Activated effector memory CD4-positive, alpha-beta T cell treated with anti-CD3 and anti-CD28 coated beads, Interleukin-2, amount 50 U/mL, for 16 hours (primary cell): ENCODE measurements around the gene HERC2.
A peak's percentile ranks its signal among the peaks of the same experiment; 100 is the strongest.

Source experiments
- DNase-seq: peaks from one replicate; pipeline ENCODE4 v3.0.0-alpha.2; 2020

The HERC2 gene

DNA sequence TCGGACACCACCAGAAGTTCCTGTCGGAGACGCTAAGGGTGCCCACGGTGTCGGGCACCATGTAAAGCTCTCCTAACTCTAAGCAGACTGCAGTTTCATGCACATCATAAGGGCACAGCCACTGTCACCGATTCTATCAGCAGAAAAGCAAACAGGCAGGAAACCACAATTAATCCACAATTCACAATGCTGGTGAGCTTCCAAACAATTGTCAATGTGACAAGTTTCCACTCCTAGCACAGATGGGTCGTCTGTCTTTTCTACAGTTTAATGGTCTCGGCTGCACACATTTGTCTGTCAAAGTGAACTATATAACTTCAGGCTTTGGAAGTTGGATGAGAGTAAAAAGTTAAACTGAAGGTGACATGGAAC is 214.1 kb downstream of the HERC2 start:
- no peak for DNase-seq

DNA sequence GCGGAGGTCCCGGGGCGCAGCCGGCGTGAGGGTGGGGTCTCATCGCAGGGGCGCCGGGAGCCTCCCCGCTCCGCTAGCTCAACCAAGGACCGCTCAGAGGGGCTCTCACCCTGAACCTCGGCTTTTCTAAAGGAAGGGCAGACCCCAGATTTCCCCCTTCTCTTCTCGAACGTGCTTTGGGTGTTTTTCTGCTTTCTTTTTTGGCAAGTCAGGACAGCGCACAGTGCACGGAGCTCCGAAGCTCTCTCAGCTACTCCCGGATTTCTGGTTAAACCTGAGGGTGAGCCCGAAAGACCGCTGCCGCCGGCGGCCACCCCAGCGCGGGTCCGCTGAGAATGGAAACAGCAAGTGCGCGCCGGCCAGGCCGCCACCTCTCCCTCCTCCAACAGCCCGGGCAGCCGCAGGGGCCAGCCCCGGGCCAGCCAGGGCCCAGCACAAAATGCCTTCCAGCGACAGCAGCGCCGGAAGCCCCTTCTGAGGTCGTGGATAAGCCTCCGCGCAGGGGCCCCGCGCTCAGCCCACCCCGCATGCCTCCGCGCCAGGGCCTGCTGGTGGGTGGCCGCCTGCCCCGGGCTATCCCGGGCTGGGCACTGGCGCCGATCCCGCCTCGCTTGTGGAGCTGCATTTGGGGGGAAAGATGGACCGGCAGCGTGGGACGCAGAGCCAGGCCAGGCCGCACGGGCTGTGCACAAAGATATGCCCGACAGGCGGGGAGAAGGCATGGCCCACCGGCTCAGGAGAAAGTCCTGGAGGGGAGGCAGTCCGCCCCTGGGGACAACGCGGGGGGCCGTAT is 214.7 kb downstream of the HERC2 start:
- DNase-seq: no peak

DNA sequence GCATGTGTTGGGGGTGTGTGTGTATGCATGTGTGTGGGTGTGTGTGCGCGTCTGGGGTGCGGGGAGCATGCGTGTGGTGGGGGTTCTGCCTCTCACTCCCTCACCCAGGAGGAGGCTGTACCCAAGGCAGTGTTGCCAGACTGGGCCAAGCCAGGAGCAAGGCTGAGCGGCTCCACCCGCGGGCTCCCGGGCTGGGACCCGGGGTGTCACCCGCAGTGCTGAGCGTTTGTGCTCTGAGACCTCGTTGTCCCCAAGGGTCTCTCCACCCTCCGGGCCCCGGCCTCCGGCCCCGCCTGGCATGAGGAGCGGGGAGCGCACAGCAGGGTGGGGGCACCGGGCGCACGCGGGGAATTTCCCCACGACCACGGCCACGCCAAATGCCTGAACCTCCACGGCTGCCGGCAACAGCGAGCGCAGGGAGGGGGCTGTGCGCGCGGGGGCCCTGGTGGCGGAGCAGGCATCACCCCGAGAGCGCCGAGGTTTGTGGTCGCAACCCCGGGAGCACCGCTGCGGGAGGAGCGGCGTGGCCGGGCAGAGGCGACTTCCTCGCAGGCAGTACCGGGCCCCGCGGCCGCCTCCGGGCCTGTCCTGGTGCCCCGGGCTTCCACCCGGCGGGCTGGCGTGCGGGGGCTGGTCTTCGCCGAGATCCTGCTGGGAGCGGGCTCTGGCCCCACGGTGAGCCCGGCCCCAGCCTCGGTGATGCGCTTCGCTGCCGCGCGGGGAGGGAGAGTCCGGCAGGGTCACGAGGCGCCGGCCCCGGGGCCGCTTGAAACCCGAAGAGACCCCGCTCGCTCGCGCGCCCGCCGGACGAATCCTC is 215.5 kb downstream of the HERC2 start:
- DNase-seq: peak; percentile 73

DNA sequence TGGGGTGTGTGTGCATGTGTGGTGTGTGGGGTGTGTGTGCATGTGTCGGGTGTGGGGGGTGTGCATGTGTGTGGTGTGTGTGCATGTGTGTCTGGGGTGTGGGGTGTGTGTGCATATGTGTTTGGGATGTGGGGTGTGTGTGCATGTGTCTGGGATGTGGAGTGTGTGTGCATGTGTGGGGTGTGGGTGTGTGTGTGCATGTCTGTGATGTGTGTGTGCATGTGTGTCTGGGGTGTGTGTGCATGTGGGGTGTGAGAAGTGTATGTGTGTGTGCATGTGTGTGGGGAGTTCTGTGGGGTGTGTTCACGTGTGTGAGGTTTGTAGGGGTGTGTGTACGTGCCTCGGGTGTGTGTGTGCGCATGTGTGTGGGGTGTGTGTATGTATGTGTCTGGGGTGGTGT is 216.2 kb downstream of the HERC2 start:
- no peak for DNase-seq

DNA sequence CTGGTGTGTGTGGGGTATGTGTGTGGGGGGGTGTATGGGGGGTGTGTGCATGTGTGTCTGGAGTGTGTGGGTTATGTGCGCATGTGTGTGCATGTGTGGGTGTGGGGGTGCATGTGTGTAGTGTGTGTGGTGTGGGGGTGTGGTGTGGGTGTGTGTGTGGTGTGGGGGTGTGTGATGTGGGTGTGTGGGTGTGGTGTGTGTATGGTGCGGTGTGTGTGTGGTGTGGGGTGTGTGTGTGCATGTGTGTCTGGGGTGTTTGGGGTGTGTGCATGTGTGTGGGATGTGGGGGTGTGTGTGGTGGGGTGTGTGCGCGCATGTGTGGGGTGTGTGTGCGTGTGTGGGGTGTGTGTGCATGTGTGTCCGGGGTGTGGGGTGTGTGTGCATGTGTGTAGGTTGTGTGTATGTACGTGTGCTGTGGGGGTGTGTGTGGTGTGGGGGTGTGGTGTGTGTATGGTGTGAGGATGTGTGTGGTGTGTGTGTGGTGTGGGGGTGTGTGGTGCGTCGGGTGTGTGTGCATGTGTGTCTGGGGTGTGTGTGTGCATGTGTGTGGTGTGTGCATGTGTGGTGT is 216.7 kb downstream of the HERC2 start:
- DNase-seq: no peak

DNA sequence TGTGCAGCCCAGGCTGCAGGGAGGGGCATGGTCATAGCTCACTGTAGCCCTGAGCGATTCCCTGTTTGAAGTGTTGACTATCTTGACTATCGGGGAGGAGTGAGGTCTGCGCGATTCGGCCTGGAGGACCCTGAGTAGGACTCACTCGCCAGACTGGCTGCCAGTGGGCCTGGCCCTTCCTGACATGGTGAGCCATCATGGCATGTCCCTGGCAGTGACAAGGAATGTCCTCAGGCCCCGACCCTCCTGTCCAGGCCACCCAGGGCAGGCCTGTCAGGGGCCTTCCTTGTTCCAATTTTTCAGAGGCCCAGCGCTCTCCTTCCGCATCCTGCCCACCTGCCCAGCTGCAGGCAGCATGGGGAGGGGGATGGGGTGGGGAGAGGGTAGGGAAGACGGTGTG is 217.7 kb downstream of the HERC2 start:
- DNase-seq: no peak

DNA sequence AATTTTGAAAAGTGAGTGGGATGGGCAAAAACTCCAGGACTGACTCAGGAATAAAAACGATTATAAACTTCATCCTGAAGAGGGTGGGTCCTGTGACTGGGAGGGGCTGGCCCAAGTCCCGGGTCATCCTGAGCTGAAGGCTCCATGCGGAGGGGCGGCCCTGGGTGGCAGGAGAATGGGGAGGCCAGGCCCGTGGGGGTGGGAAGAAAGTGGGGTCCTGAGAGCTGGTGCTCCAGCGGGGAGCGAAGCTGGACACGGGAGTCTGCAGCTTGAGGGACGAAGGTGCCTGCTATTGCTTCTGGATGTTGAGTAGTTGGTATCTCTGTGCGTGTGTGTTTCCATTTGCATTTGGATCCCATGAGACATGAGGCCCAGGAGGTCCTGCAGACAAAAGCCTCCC is 218.1 kb downstream of the HERC2 start:
- DNase-seq: no peak

DNA sequence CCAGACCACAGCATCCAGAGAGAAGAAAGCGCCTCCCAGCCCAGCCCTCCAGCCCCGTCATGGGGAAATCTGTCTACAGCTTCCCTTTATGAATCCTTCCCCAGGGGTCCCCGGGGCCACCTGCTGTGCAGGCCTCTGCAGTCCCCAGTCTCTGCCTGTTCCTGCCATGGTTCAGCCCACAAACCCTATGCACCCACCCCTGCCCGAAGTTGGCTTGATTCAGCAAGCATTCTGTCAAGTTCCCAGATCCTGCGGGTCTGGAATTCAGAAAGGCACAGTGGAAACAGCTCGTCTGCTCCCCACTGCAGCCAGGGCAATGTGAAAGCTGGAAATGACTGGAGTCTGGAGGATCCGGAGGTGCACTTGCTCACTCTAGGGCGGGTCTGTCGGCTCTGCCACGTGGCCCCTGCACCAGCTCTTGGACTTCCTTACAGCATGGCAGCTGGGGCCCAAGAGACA is 220.0 kb downstream of the HERC2 start:
- no peak for DNase-seq

DNA sequence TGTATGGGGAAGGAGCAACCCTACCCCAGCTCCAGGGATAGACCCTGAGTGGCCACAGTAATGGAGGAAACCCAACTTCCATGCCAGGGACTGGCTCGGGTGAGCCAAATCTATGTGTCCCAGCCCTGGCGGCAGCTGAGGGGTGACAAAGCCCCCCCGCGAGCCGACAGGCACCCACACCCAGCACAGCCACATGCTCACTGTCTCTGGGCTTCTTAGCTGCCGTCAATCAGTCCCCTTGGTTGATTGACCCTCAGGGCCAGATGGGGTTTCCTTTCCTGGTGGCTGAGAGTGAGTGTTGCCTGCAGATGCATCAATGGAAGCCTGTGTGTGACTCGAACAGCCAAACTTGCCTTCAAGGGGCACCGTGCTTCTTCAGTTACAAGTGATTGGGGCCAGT is 220.8 kb downstream of the HERC2 start:
- DNase-seq: no peak

DNA sequence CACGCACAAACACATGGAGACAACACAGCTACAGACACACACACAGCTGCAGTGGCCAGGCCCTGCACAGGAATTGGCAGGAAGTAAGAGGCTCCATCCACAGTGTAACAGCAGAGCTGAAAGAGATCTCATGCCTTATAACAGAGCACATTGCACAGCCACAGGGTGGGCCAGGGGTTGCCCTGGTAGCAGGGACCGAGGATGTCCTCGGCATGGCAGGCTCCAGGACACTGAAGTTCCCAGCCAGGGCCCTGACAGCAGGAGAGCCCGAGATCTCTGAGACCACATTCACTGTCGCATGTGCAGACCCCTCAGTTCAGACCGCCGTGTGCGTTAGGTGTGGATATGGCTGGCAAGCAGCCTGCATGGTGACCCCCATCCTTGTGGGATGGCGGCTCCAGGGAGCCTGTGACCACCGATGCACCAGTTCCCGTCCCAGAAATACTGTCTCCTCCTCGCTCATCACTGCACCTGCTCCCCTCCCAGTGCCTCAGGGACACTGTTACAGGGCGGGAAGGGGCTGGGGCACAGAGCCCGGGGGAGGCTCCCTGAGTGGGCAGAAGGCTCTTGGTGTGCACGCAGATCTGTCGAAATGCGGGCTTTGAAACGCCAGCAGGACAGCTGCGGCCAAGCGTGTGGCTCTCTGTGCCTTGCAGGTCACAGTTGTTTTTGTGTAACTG is 221.3 kb downstream of the HERC2 start:
- DNase-seq: no peak

DNA sequence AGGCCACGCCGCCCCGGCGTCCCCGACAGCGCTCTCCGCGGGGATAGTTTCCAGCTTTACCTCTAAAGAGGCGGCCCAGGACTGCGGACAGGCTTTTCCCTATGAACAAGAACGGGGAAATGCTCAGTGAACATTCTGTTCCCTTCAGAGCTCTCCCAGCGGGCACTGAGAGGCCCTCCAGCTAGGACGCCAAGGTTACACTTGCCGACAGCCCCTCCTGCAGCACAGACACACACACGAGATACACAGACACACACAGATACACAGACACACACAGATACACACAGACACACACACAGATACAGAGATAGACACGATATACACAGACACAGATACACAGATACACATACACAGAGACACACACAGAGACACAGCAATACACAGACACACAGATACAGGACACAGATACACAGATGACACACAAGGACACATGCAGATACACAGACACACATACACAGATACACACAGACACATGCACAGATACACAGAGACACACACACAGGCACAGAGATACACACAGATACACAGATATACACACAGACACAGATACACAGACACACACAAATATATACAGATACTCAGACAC is 222.3 kb downstream of the HERC2 start:
- no peak for DNase-seq

DNA sequence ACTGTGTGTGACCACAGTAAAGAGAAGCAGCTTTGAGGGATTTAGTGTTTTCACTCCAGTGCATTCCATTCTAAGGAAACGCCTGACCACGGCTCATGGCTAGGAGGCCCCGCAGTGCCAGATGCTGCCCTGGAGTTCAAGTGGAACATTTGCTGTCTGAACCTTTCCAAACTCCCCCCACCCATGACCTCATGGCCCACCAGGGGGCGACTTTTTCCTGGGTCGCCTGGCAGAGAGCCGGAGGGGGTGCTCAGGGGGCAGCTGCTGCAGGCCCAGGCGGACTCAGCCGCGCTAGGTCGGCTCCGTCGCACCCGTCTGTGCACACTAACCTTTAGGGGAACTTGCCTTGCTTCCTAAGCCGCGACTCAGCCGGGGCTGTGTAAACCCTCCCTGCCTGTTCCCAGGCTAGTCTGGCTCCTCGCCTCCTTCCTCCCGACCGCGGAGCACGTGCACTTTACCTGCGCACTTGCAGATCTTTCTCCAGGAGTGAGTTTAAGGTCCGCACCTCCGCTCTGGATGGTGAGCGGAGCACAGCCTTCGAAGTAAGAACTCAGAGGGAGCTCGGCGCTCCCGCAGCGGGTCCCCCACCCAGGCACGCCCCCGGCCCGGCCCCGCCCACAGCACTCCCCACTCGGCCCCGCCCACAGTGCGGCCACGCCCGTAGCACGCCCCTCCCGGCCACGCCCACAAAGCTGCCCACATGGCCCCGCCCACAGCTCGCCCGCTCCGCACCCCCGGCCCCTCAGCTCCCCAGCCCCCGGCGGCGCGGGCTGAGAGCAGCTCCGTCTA is 223.0 kb downstream of the HERC2 start, which contains the start of gene OCA2:
TSS of gene OCA2 (minus strand) at position 550 of the 789 bp plus-strand sequence. CDS start 17,441 bp downstream, outside the sequence.
- peak; percentile 90 for DNase-seq

DNA sequence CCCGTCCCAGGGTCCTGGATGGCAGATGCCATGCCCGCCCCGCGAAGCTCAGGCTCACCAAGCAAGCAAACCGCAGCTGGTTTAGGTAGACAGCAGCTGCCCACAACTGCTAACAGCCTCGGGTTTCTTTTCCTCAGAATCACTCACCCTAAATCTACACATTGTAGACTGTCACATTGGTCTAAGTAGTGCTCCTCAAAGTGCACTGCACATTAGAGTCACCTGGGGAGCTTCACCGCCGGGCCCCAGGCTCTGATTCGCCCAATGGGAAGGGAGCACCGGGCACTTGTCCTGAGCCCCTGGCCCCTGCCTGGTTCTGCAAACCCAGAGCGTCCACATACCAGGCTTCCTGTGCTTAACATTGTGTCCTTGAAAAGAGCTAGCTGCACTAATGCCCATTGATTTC is 223.6 kb downstream of the HERC2 start:
- no peak for DNase-seq

DNA sequence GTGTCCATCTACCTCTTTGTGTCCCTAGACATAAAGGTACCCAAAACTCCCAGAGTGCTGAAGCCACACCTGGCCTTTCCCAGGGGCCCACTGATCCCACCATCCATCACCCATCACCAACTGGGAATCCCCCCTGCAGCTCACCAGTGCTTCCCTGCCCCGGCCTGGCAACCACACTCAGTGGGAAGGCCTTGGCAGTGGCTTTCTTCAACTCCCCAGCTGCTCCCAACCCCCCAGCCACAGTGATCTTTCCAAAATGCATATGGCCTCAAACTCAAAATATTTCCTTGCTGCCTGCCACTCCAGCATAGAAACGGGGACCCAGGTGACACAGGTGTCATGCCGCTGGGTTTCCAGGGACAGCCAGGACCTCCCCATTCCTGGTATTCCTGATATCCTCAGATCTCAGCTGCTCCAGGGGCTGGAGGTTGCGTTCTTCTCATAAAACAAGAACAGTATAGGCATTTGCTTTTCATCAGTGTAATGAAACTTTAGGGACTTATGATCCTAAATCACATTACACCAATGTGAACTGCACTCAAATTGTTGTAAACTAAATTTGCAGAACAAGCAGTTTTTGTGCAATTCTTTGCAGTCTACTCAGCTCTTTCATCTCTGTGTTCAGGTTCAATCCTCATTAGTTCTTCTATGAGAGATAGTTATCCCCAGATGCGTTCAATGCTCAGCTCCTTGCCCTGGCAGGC is 224.2 kb downstream of the HERC2 start:
- DNase-seq: no peak

DNA sequence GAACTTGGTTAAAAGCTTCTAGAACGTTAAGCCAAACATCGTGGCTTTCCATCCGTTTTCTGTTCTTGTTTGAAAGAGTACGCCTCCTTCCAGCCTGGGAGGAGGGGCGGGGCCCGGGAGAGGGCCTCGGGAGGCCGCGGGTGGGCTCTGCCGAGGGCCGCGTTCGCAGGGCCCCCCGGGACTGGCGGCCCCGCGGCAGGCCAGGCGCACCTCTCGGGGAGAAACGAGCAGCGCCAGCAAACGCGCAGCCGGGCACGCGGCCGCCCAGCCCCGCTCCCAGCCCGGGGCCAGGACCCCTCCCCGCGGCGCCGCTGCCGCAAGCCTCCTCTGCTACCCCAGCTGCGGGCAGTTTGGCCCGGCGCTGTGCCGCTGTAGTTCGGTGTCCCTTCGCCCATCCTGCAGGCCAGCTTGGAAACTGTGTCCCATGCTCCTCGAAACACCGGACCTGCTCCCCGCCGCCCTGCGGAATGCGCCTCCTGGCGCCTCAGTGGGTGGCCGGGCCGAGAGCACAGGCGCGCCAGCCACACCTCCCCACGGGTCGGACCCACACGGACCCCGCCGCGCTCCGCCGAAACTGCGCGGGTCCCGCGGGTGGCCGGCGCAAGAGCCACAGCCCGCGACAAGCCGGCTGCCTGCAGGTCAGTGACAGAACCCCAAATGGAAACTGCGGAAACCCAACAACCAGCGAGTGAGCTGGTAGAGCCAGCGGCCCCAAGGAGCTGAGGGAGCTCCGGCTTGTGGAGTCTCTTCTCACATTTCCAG is 225.1 kb downstream of the HERC2 start:
- no peak for DNase-seq

DNA sequence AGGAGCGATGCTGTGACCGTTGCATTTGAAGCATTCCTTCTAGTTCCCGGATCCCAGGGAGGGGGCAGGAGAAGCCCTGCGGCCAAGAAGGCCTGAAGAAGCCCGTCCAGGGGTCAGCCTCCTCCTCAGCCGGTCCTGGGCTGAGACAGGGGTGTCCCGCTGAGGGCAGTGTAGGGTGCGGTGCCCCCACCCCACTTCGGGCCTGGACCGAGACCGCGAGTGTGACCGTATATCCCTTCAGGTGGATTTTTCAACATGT is 225.6 kb downstream of the HERC2 start:
- DNase-seq: no peak

DNA sequence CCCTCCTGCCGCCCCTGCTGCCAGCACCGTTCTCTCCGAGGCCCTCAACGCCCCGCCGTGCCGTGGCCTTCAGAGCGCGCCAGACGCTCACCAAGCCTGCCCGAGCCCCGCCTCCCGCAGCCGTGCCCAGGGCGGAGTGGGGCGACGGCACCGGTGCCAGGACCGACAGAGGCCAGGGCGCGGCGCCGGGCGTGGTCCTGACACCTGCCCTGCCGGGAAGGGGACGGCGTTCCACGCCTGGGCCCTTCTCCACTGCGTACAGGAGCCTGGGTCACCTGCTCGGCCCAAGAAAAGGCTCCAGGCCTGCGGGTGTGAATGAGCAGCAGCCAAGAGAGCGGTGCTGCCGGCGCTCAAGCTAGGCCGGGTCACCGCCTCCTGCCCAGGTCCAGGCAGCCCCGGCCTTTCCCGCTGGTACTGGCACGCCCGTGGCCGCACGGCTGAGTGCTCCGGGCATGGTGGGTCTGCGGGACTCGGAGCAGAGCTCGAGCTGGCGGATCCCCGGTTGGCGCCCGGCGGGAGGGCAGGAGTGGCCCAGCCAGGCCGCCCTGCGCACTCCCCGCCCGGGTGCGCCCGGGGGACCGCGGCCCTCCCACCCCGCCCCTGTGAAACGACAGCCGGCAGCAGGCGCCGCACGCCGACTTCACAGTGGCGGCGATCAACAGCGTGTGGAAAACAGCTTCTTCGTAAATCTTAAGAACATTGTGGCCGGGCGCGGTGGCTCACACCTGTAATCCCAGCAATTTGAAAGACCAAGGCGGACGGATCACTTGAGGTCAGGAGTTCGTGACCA is 227.1 kb downstream of the HERC2 start:
- peak; percentile 81 for DNase-seq

DNA sequence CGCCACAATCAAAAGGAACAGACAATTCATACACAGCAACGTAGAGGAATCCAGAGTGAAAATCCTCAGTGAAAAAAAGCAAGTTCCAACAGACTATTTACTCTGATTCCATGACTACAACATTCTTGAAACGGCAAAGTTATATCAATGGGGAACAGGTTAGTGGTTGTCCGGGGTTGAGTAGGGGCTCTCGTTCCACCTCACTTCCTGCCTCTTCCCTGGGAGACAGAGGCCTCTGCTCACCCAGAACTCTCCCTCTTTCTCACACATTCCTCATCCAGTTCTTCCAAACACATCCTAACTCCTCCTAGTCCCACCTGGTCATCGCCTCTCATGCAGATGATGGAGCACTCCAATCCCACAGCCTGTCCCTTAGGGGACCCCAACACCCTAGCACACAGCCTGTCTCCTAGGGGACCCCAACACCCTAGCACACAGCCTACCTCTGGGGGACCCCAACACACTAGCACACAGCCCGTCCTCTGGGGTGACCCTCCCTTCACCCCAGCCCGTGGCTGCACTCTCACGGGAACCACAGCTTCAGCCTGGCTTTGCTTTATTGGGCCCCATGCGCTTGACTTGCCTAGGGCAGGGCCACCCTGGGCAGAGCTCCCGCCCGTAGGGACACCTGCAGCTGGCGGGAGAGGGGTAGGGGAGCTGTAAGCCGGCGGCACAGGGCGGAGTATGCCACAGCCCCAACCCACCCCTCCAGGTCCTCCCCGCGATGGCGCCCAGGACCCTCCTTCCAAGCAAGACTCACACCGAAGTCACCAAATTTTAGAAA is 228.0 kb downstream of the HERC2 start:
- no peak for DNase-seq

DNA sequence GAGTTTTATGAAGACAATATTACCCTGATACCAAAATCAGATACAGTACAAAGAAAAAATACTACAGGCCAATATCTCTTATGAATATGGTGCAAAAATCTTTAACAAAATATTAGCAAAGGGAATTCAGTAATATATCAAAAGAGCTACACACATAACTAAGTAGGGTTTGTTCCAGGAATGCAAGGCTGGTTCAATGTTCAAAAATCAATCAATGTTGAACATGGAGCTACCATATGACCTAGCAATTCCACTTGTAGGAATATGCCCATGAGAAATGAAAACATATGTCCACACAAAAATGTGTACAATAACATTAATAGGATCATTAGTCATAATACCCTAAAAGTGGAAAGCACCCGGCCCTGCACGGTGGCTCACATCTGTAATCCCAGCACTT is 230.7 kb downstream of the HERC2 start:
- DNase-seq: no peak
